HepG2 (cell line): ENCODE results near the gene FKTN. TPM values are rescaled to one million over a fixed set of nuclear protein-coding genes. Genes with fewer than 3 reads are reported as not detected.

Experiments
- CEBPZ ChIP-seq: IDR thresholded peaks from 2 replicates; pipeline ENCODE4 v1.6.1; 2012; ENCODE audit warnings: low read length, improper control_type of control experiment
- CHD2 ChIP-seq: IDR thresholded peaks from 2 replicates; pipeline ENCODE4 v1.6.1; 2011; ENCODE audit warnings: low read depth, low read length, improper control_type of control experiment
- DMTF1 ChIP-seq: sonication (generic); formaldehyde crosslinking; IDR thresholded peaks from 2 replicates; pipeline ENCODE4 v1.4.0; 2020; ENCODE audit warnings: mild to moderate bottlenecking, missing genetic modification reagents
- HOXA5 ChIP-seq: sonication (generic); formaldehyde crosslinking; IDR thresholded peaks from 2 replicates; pipeline ENCODE4 v1.4.0; 2020; ENCODE audit warnings: missing genetic modification reagents
- IKZF1 ChIP-seq: fragments of 450-650 bp; IDR thresholded peaks from 2 replicates; pipeline ENCODE4 v1.7.1; 2016
- ISX ChIP-seq: sonication (generic); formaldehyde crosslinking; conservative IDR thresholded peaks from 2 replicates; pipeline ENCODE4 v1.5.0; 2020; ENCODE audit warnings: missing genetic modification reagents
- KAT7 ChIP-seq: IDR thresholded peaks from 2 replicates; pipeline ENCODE4 v1.6.1; 2018; ENCODE audit warnings: borderline replicate concordance, missing compliant biosample characterization
- PAWR ChIP-seq: sonication (generic); formaldehyde crosslinking; IDR thresholded peaks from 2 replicates; pipeline ENCODE4 v1.4.0; 2020; ENCODE audit warnings: missing genetic modification reagents, mild to moderate bottlenecking, borderline replicate concordance
- PAXIP1 ChIP-seq: sonication (generic); formaldehyde crosslinking; conservative IDR thresholded peaks from 2 replicates; pipeline ENCODE4 v1.4.0; 2020; ENCODE audit warnings: mild to moderate bottlenecking, missing genetic modification reagents, moderate library complexity
- RAD21 ChIP-seq: fragments of 450-650 bp; formaldehyde crosslinking; IDR thresholded peaks from 2 replicates; pipeline ENCODE4 v1.5.0; 2020; ENCODE audit warnings: mild to moderate bottlenecking
- SALL1 ChIP-seq: sonication (generic); formaldehyde crosslinking; IDR thresholded peaks from 2 replicates; pipeline ENCODE4 v1.8.0; 2022; ENCODE audit warnings: mild to moderate bottlenecking, missing genetic modification reagents
- SMAD1 ChIP-seq: sonication (generic); formaldehyde crosslinking; IDR thresholded peaks from 2 replicates; pipeline ENCODE4 v1.4.0; 2020; ENCODE audit warnings: missing genetic modification reagents, low read depth, mild to moderate bottlenecking, borderline replicate concordance
- SOX5 ChIP-seq: IDR thresholded peaks from 2 replicates; pipeline ENCODE4 v1.6.1; 2016; ENCODE audit warnings: borderline replicate concordance
- YEATS4 ChIP-seq: sonication (generic); formaldehyde crosslinking; IDR thresholded peaks from 2 replicates; pipeline ENCODE4 v1.4.0; 2020; ENCODE audit warnings: missing genetic modification reagents, borderline replicate concordance
- ZBTB8A ChIP-seq: sonication (generic); formaldehyde crosslinking; IDR thresholded peaks from 2 replicates; pipeline ENCODE4 v1.4.0; 2020; ENCODE audit warnings: mild to moderate bottlenecking, low read depth, missing genetic modification reagents, borderline replicate concordance
- ZNF333 ChIP-seq: sonication (generic); formaldehyde crosslinking; IDR thresholded peaks from 2 replicates; pipeline ENCODE4 v1.4.0; 2020; ENCODE audit warnings: mild to moderate bottlenecking, missing genetic modification reagents, borderline replicate concordance
- ZNF550 ChIP-seq: sonication (generic); formaldehyde crosslinking; IDR thresholded peaks from 2 replicates; pipeline ENCODE4 v1.4.0; 2020; ENCODE audit warnings: mild to moderate bottlenecking, missing genetic modification reagents, borderline replicate concordance
- ZNF564 ChIP-seq: sonication (generic); formaldehyde crosslinking; IDR thresholded peaks from 2 replicates; pipeline ENCODE4 v1.8.1; 2023; ENCODE audit warnings: mild to moderate bottlenecking, missing genetic modification reagents
- ZNF605 ChIP-seq: sonication (generic); formaldehyde crosslinking; IDR thresholded peaks from 2 replicates; pipeline ENCODE4 v1.8.0; 2022; ENCODE audit warnings: mild to moderate bottlenecking, missing genetic modification reagents
- ZNF749 ChIP-seq: sonication (generic); formaldehyde crosslinking; IDR thresholded peaks from 2 replicates; pipeline ENCODE4 v1.8.0; 2022; ENCODE audit warnings: mild to moderate bottlenecking, missing genetic modification reagents, moderate library complexity, borderline replicate concordance
- ZNF839 ChIP-seq: sonication (generic); formaldehyde crosslinking; IDR thresholded peaks from 2 replicates; pipeline ENCODE4 v1.4.0; 2020; ENCODE audit warnings: missing genetic modification reagents, mild to moderate bottlenecking, borderline replicate concordance
- polyA plus RNA-seq, 8 experiments: library from polyadenylated mRNA; depleted of rRNA in 3 of 8; stranded (reverse) in 7 of 8; unstranded in 1 of 8; fragments of >200 nt; fragmentation: Illumina TruSeq in 4 of 8; extraction: Trizol in 4 of 8; gene quantifications; 2 replicates each; pipeline versions ENCODE4 v1.2.1 to v1.2.3, GENCODE V29; 2011 to 2016; ENCODE audit warnings: low read depth in 4 of 8, missing spikeins in 1 of 8, mixed read lengths in 1 of 8; ENCODE audit not compliant: insufficient read depth in 1 of 8
- total RNA-seq, 5 experiments: library from RNA; depleted of rRNA; stranded (reverse); fragments of >200 nt; fragmentation: Illumina TruSeq; extraction: Trizol; gene quantifications; 2 replicates each; pipeline ENCODE4 v1.2.3, GENCODE V29; 2016; ENCODE audit warnings: low read depth in 1 of 5

FKTN gene
- total and polyA plus RNA-seq, 2 of the 13 experiments (the other 11 are each of a cell fraction or from before 2014, with no cell fraction given) = 7.9 to 13.5 TPM

GRCh38 chr9:105656131-105656921 is 98.4 kb downstream of the FKTN start (continued):
- TF ChIP-seq CEBPZ (no peak), CHD2 (no peak), ZNF333 (CRISPR knock-in tag) (no peak), PAWR (no peak), SALL1 (peak; percentile 59), KAT7 (CRISPR knock-in tag) (peak; percentile 67; the same call in 1 of the 2 replicates), SMAD1 (CRISPR knock-in tag) (no peak), SOX5 (CRISPR knock-in tag) (peak; percentile 28; the same call in 1 of the 2 replicates), ZNF749 (CRISPR knock-in tag) (no peak), ISX (CRISPR knock-in tag) (no peak), ZNF839 (CRISPR knock-in tag) (peak; percentile 45; the same call in 1 of the 2 replicates), ZBTB8A (CRISPR knock-in tag) (no peak), YEATS4 (peak; percentile 34; the same call in 1 of the 2 replicates), IKZF1 (no peak), HOXA5 (CRISPR knock-in tag) (no peak), PAXIP1 (CRISPR knock-in tag) (no peak), RAD21 (CRISPR knock-in tag) (peak; percentile 75), ZNF550 (CRISPR knock-in tag) (0 out of 2 replicates have a peak, but pooled peaks have one; percentile 16), ZNF564 (CRISPR knock-in tag) (0 out of 2 replicates have a peak, but pooled peaks have one; percentile 25), ZNF605 (CRISPR knock-in tag) (peak; percentile 27; the same call in 1 of the 2 replicates), DMTF1 (no peak)
